ENCODE data around the gene NPBWR2. TPM values are rescaled to one million over a fixed set of nuclear protein-coding genes. Genes with fewer than 3 reads are reported as not detected.
"Not testable (repeated sequence)": the region's sequence is repeated elsewhere in the genome, so short reads cannot be mapped to it uniquely, and the experiment has no call there.

Gene NPBWR2
- total RNA-seq, 4 donors from 2014 or later = not detected

DNA sequence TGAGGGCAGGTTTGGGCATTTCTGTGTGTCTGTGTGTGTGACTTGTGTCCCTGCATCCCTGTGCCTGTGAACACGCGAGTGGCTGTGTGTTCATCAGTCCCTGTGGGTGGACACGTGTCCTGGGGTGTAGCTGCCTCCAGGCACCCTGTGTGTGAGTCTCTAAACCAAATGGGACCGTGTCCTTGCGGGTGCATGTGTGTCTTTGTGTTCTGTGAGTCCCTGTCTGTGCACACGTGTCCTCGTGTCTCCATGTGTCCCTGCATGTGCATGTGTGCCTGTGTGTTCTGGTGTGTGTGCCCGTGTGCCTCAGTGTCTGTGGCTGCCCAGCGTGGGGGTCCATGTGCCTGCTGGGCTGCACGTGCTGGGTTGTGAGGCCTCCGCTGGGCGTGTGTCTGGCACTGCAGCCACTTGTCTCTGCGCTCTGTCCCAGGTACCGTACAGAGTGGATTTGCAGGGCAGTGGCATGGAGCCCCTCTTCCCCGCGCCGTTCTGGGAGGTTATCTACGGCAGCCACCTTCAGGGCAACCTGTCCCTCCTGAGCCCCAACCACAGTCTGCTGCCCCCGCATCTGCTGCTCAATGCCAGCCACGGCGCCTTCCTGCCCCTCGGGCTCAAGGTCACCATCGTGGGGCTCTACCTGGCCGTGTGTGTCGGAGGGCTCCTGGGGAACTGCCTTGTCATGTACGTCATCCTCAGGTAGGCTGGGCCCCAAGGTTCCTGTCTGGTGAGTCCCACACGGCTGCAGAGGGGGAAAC is 14.9 kb downstream of the NPBWR2 start:
- Histone ChIP-seq H3K4me3 (no peak overlapping the region), H3K36me3 (no peaks in the 10 kb centered on the region), H3K4me1 (no peaks in the 10 kb centered on the region), H3K27me3 (no peaks in the 10 kb centered on the region), H3K9me3 (peaks cover 0 to 4% of the 10 kb centered on the region in 2 donors), H3K27ac (no peak overlapping the region)
- intact Hi-C loops (cut with DNase I; ENCODE audit: low total_unique reads) = no loop called here
- TF ChIP-seq, protein P1, sequence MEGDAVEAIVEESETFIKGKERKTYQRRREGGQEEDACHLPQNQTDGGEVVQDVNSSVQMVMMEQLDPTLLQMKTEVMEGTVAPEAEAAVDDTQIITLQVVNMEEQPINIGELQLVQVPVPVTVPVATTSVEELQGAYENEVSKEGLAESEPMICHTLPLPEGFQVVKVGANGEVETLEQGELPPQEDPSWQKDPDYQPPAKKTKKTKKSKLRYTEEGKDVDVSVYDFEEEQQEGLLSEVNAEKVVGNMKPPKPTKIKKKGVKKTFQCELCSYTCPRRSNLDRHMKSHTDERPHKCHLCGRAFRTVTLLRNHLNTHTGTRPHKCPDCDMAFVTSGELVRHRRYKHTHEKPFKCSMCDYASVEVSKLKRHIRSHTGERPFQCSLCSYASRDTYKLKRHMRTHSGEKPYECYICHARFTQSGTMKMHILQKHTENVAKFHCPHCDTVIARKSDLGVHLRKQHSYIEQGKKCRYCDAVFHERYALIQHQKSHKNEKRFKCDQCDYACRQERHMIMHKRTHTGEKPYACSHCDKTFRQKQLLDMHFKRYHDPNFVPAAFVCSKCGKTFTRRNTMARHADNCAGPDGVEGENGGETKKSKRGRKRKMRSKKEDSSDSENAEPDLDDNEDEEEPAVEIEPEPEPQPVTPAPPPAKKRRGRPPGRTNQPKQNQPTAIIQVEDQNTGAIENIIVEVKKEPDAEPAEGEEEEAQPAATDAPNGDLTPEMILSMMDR (IDR thresholded peaks at IDR 0.05) = no peak
- TF ChIP-seq POLR2A (IDR thresholded peaks at IDR 0.05) = no peak
- no peak for DNase-seq

DNA sequence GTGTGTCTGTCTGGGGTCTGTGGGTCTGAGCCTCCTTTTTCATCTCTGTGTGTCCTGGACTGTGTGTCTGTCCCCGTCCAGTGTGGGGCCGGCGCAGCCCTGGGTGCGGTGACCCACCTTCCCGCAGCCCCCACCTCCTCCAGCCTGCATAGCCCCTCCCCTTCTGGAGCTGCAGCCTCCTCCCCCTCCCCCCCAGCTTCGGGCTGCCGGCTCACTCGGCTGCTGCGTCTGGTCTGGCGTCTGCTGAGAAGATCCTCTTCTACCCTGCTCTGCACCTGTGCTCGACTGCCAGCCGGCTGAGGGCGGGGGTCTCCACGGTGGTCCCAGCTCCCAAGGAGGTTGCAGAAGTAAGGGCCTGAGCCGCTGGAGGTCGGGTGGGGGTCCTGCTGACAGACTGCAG is 15.6 kb downstream of the NPBWR2 start:
- H3K27me3 ChIP-seq = no peaks in the 10 kb centered on the region
- DNase-seq = no peak
- TF ChIP-seq, protein P1 (IDR thresholded peaks at IDR 0.05) = no peak
- TF ChIP-seq POLR2A (IDR thresholded peaks at IDR 0.05) = no peak
- intact Hi-C loops (cut with DNase I; ENCODE audit: low total_unique reads) = no loop called here
- no peak overlapping the region for H3K4me3 ChIP-seq
- peaks cover 0 to 4% of the 10 kb centered on the region in 2 donors for H3K9me3 ChIP-seq
- no peaks in the 10 kb centered on the region for H3K36me3 ChIP-seq
- no peaks in the 10 kb centered on the region for H3K4me1 ChIP-seq
- H3K27ac ChIP-seq = no peak overlapping the region

DNA sequence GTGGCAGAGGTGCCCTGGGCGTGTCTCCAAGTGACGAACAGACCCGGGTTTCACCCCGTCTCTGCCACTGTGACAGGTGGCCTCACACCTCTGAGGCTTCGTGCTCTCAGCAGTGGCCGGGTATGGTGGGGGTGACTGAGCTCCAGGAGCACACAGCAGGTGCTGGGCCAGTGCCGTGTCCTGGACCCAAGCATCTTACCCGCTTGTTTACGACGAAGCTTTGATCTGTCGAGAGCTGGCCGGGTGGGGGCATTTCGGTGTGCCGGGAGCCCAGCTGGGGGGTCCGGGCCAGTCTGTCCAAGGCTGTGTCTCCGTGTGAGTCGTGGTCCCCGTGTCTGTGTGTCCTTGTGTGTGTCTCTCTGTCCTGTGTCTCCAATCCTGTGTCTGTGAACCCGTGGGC is 16.0 kb downstream of the NPBWR2 start:
- Histone ChIP-seq H3K36me3 (no peaks in the 10 kb centered on the region), H3K4me1 (no peaks in the 10 kb centered on the region), H3K4me3 (no peak overlapping the region), H3K9me3 (peaks cover 0 to 4% of the 10 kb centered on the region in 2 donors), H3K27me3 (no peaks in the 10 kb centered on the region), H3K27ac (no peak overlapping the region)
- intact Hi-C loops (cut with DNase I; ENCODE audit: low total_unique reads) = no loop called here
- DNase-seq = no peak
- TF ChIP-seq, protein P1 (IDR thresholded peaks at IDR 0.05) = no peak
- no peak for TF ChIP-seq POLR2A (IDR thresholded peaks at IDR 0.05)

DNA sequence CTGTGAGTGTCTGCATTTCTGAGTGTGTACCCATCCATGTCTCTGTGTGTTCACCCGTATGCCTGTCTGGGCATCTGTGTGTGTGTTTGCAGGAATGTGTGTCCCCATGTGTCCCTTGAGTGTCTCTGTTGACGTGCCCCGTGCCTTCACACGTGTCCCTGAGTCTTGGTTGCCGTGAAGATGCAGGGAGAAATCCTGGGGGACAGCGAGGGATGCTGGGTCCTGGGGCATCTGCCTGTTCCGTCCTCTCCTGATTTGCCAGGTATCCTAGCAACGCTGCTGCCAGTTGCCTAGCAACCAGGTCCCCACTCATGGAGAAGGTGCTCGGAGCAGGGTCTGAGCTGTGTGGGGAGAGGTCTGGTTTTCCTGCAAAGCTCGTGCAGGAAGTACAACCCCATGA is 17.2 kb downstream of the NPBWR2 start:
- intact Hi-C loops (cut with DNase I; ENCODE audit: low total_unique reads) = no loop called here
- H3K27ac ChIP-seq = no peak overlapping the region

DNA sequence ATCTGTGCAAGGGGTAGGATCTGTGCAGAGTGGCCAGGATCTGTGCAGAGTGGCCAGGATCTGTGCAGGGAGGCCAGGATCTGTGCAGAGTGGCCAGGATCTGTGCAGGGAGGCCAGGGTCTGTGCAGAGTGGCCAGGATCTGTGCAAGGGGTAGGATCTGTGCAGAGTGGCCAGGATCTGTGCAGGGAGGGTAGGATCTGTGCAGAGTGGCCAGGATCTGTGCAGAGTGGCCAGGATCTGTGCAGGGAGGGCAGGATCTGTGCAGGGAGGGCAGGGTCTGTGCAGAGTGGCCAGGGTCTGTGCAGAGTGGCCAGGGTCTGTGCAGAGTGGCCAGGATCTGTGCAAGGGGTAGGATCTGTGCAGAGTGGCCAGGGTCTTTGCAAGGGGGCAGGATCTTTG is 18.8 kb downstream of the NPBWR2 start:
- H3K4me3 ChIP-seq; H3K9me3 ChIP-seq; H3K27me3 ChIP-seq; DNase-seq; intact Hi-C loops (cut with DNase I; ENCODE audit: low total_unique reads); H3K27ac ChIP-seq; H3K36me3 ChIP-seq; H3K4me1 ChIP-seq: not testable (repeated sequence)

More for the DNA sequence above, 17.2 kb downstream of the NPBWR2 start:
- no peaks in the 10 kb centered on the region for H3K27me3 ChIP-seq
- DNase-seq = no peak
- H3K9me3 ChIP-seq = peaks cover 0 to 4% of the 10 kb centered on the region in 2 donors
- H3K36me3 ChIP-seq = no peaks in the 10 kb centered on the region
- no peaks in the 10 kb centered on the region for H3K4me1 ChIP-seq
- no peak overlapping the region for H3K4me3 ChIP-seq
- TF ChIP-seq POLR2A (IDR thresholded peaks at IDR 0.05) = no peak
- TF ChIP-seq, protein P1 (IDR thresholded peaks at IDR 0.05) = no peak

DNA sequence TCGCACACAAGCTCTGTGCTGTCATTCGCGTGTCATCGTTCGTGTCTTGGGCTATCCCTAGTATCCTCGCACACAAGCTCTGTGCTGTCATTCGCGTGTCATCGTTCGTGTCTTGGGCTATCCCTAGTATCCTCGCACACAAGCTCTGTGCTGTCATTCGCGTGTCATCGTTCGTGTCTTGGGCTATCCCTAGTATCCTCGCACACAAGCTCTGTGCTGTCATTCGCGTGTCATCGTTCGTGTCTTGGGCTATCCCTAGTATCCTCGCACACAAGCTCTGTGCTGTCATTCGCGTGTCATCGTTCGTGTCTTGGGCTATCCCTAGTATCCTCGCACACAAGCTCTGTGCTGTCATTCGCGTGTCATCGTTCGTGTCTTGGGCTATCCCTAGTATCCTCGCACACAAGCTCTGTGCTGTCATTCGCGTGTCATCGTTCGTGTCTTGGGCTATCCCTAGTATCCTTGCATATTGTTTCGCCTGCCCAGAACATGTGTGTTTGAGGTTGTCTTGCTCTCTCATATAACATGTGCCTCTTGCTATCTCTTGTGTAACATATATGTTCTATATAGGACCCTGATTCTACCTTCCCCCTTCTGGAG is 20.0 kb downstream of the NPBWR2 start:
- H3K36me3 ChIP-seq; H3K27me3 ChIP-seq; intact Hi-C loops (cut with DNase I; ENCODE audit: low total_unique reads); H3K4me3 ChIP-seq; H3K9me3 ChIP-seq; H3K4me1 ChIP-seq; H3K27ac ChIP-seq; DNase-seq: not testable (repeated sequence)
